GM06990 (cell line): ENCODE measurements around the gene ARID5B.

ENCODE experiments used
- DNase-seq: peaks from one replicate; pipeline ENCODE4 v3.0.0-alpha.2; 2011; ENCODE audit not compliant: insufficient read length; ENCODE audit errors: extremely low read depth
- H3K27me3 ChIP-seq: replicated peaks from 2 replicates; pipeline ENCODE4 v1.6.0; 2011; ENCODE audit warnings: low read length; ENCODE audit not compliant: control insufficient read depth, insufficient read depth
- H3K36me3 ChIP-seq: 2 replicates; pipeline ENCODE4 v1.5.1; 2011; ENCODE audit warnings: low read length; ENCODE audit not compliant: control insufficient read depth, insufficient read depth
- H3K4me3 ChIP-seq: replicated peaks from 2 replicates; pipeline ENCODE4 v1.5.1; 2011; ENCODE audit warnings: low read depth, mild to moderate bottlenecking, control low read depth, low read length
- TF ChIP-seq, protein P1 (sequence below): IDR thresholded peaks from 2 replicates; pipeline ENCODE4 v1.5.1; 2011; ENCODE audit warnings: low read length, control low read depth, mild to moderate bottlenecking, inconsistent platforms; ENCODE audit not compliant: insufficient read depth, poor library complexity, severe bottlenecking

Gene ARID5B

GRCh38 chr10:61991166-61991565 lies 89.7 kb downstream of the ARID5B start:
- H3K27me3 ChIP-seq: no peaks in the 10 kb centered on the region
- DNase-seq: no peak
- H3K4me3 ChIP-seq: no peak overlapping the region
- TF ChIP-seq, protein P1, sequence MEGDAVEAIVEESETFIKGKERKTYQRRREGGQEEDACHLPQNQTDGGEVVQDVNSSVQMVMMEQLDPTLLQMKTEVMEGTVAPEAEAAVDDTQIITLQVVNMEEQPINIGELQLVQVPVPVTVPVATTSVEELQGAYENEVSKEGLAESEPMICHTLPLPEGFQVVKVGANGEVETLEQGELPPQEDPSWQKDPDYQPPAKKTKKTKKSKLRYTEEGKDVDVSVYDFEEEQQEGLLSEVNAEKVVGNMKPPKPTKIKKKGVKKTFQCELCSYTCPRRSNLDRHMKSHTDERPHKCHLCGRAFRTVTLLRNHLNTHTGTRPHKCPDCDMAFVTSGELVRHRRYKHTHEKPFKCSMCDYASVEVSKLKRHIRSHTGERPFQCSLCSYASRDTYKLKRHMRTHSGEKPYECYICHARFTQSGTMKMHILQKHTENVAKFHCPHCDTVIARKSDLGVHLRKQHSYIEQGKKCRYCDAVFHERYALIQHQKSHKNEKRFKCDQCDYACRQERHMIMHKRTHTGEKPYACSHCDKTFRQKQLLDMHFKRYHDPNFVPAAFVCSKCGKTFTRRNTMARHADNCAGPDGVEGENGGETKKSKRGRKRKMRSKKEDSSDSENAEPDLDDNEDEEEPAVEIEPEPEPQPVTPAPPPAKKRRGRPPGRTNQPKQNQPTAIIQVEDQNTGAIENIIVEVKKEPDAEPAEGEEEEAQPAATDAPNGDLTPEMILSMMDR: no peak
- no peaks in the 10 kb centered on the region; the same call in none of the 2 replicates for H3K36me3 ChIP-seq

DNA sequence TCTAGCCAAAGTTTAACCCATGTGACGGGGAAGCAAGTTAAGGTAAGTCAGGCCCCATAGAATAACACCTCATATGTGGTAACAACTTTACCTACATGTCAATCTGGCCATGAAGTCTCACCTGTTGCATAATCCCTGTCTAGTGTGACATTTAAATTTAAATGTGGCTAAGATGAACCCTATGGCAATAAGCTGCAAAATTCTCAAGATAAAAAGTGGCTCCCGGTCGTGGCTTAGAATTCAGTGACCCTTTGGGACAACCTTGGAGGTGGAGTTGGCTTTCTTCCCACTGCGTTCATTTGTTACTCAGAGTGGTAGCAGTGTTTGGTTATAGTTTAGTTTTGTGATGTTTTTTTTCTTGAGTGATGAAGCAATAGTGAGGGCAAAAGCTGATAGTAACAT lies 90.6 kb downstream of the ARID5B start:
- no peak overlapping the region for H3K4me3 ChIP-seq
- TF ChIP-seq, protein P1: no peak
- H3K36me3 ChIP-seq: no peaks in the 10 kb centered on the region; the same call in 1 of the 2 replicates
- DNase-seq: no peak
- H3K27me3 ChIP-seq: no peaks in the 10 kb centered on the region

- H3K27me3 ChIP-seq: no peaks in the 10 kb centered on the region
- H3K36me3 ChIP-seq: no peaks in the 10 kb centered on the region; the same call in none of the 2 replicates
- DNase-seq: no peak
- H3K4me3 ChIP-seq: peak overlapping the region; percentile 31
- TF ChIP-seq, protein P1: no peak
Observed at GRCh38 chr10:61992671-61993668, 91.5 kb downstream of the ARID5B start.

DNA sequence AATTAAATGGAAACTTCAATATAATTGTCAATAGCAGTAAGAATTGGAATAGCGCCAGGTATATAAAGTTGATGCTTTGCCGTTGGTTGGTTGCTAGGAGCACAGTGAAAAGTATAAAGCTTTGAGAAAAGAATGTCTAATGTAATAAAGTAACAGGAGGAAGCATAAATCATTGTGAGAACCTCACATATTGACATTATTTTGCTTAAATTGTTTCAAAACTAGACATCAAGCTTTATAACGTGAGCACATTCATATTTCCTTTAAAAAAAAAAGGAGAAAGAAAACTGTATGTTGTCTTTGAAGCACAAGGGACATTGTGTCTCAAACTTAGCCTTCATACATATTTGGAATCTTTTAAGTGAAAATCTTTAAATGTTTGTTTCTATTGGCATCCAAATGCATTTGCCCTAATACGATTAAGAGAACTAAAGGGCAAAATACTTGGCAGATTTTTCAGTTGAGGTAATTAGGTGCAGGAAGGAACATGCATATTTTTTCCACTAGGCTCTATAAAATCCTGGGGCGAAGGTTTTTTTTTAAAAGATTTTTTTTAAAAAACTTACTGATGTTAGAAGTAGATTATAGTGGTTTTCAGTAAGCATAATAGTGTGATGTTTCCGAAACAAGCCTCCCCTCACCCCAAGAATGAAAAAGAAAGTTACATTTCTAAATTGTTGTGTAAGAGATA lies 92.4 kb downstream of the ARID5B start:
- Histone ChIP-seq H3K27me3 (no peaks in the 10 kb centered on the region), H3K36me3 (no peaks in the 10 kb centered on the region; the same call in none of the 2 replicates), H3K4me3 (no peak overlapping the region)
- DNase-seq: no peak
- TF ChIP-seq, protein P1: no peak

DNA sequence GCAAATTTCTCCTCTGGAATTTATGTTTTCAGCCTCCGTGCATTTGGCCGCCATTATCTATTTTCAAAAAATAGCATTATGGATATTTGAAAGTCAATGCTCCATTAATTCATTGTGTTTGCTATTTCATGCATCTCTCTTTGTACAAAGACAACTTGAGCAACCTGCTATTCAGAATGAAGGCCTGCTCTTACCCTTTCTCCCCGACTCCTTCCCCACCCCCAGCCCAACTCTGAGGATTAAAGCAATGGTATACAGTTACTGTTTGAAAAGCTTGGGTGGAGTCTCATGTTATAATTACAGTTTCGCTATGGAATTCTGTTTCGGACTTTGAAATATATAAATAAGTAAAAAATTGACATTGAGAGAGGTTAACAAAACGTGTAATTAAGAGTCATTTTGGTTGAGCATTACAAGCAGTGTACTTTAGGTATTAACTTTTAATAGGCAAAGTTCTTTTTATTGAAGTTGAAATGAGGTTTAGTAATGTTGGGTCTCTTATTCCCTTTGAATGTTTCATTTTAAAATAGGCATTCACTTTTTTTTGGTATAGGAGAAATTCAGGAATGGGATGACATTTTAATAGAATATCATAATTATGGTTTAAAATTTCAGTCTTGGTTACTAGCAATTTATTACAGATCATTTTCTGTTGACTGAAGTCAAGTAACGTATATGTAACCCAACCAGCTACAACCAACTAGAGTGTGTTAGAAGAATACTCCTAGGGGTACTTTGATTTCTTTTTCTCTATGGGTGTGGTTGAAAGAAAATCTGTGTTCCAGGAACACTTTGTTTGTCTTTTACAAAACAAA lies 93.1 kb downstream of the ARID5B start:
- DNase-seq: no peak
- TF ChIP-seq, protein P1: no peak
- Histone ChIP-seq H3K4me3 (no peak overlapping the region), H3K36me3 (no peaks in the 10 kb centered on the region; the same call in none of the 2 replicates), H3K27me3 (no peaks in the 10 kb centered on the region)
